Testis (tissue), 3 donors: ENCODE measurements around the gene CCDC83. TPM values are rescaled to one million over a fixed set of nuclear protein-coding genes. Genes with fewer than 3 reads are reported as not detected.

ENCODE experiments used
- DNase-seq: peaks from one replicate; pipeline ENCODE4 v3.0.0-alpha.2; 2019
- H3K27ac ChIP-seq, 2 donors: fragments of 200-600 bp; sonication (generic); one replicate each; pipeline ENCODE4 v1.5.1; 2019
- H3K27me3 ChIP-seq: fragments of 200-600 bp; sonication (generic); one replicate; pipeline ENCODE4 v1.5.1; 2019
- H3K36me3 ChIP-seq: fragments of 200-600 bp; sonication (generic); one replicate; pipeline ENCODE4 v1.5.1; 2017; ENCODE audit warnings: low read depth; ENCODE audit errors: missing control alignments
- H3K4me1 ChIP-seq: fragments of 200-600 bp; sonication (generic); one replicate; pipeline ENCODE4 v1.5.1; 2019
- H3K4me3 ChIP-seq, 2 donors: fragments of 200-600 bp; sonication (generic); one replicate each; pipeline ENCODE4 v1.5.1; 2017 to 2019
- H3K9me3 ChIP-seq: fragments of 200-600 bp; sonication (generic); one replicate; pipeline ENCODE4 v1.5.1; 2017
- POLR2A ChIP-seq: fragments of 450-650 bp; IDR thresholded peaks from one replicate; pipeline ENCODE4 v1.6.1; 2017; ENCODE audit warnings: antibody characterized with exemption, mild to moderate bottlenecking, moderate library complexity
- WGBS, 2 donors: methylation state at CpG; one replicate each; pipeline ENCODE4 v1.1.5; 2018; 5-methylcytosine and 5-hydroxymethylcytosine counted together
- intact Hi-C: fragments of 100-400 bp; cut with DNase I; formaldehyde crosslinking; loops from one replicate; pipeline ENCODE4 v1.15.1; 2023; ENCODE audit warnings: low total_unique reads
- polyA plus RNA-seq: library from polyadenylated mRNA; stranded (reverse); fragments of 350-450 nt; fragmentation: Illumina TruSeq; extraction: RNeasy Lipid Tissue Mini Kit (QIAGEN cat#74804); gene quantifications from one replicate; pipeline ENCODE4 v1.2.3, GENCODE V29; 2014; ENCODE audit warnings: low read depth, low replicate concordance; ENCODE audit not compliant: insufficient read depth
- total RNA-seq, 2 donors: library from RNA; depleted of rRNA; stranded (reverse); fragments of >200 nt; gene quantifications; one replicate each; pipeline ENCODE4 v1.2.3, GENCODE V29; 2016
- TF ChIP-seq, protein P1 (sequence below), 3 experiments: fragments of 450-650 bp in 2 of 3; fragments of 200-600 bp in 1 of 3; sonication (generic) in 1 of 3; IDR thresholded peaks; one replicate each; pipeline ENCODE4 v1.5.1; 2016 to 2019; ENCODE audit warnings: antibody characterized with exemption in 3 of 3, mild to moderate bottlenecking in 2 of 3, moderate library complexity in 1 of 3

CCDC83 gene
- total and polyA plus RNA-seq, 3 donors from 2014 or later: 10.2 to 29.6 (median 22.6) TPM

- H3K9me3 ChIP-seq: no peaks in the 10 kb centered on the region
- intact Hi-C loops: no loop called here
- no peaks in the 10 kb centered on the region for H3K36me3 ChIP-seq
- TF ChIP-seq, protein P1, sequence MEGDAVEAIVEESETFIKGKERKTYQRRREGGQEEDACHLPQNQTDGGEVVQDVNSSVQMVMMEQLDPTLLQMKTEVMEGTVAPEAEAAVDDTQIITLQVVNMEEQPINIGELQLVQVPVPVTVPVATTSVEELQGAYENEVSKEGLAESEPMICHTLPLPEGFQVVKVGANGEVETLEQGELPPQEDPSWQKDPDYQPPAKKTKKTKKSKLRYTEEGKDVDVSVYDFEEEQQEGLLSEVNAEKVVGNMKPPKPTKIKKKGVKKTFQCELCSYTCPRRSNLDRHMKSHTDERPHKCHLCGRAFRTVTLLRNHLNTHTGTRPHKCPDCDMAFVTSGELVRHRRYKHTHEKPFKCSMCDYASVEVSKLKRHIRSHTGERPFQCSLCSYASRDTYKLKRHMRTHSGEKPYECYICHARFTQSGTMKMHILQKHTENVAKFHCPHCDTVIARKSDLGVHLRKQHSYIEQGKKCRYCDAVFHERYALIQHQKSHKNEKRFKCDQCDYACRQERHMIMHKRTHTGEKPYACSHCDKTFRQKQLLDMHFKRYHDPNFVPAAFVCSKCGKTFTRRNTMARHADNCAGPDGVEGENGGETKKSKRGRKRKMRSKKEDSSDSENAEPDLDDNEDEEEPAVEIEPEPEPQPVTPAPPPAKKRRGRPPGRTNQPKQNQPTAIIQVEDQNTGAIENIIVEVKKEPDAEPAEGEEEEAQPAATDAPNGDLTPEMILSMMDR (IDR thresholded peaks at IDR 0.05): no peak
- H3K4me3 ChIP-seq: no peak overlapping the region
- DNase-seq: no peak
- H3K27ac ChIP-seq: no peak overlapping the region
- no peaks in the 10 kb centered on the region for H3K27me3 ChIP-seq
- WGBS, 2 donors: 91 to 94% methylated on average over 3 of the region's 3 CpGs
- H3K4me1 ChIP-seq: no peaks in the 10 kb centered on the region
Measured at GRCh38 chr11:85843929-85844328, 11.3 kb upstream of the CCDC83 start.

GRCh38 chr11:85844439-85845123 is 10.6 kb upstream of the CCDC83 start:
- H3K27me3 ChIP-seq: no peaks in the 10 kb centered on the region
- DNase-seq: no peak
- H3K36me3 ChIP-seq: no peaks in the 10 kb centered on the region
- H3K27ac ChIP-seq: no peak overlapping the region
- no peaks in the 10 kb centered on the region for H3K4me1 ChIP-seq
- no peak overlapping the region for H3K4me3 ChIP-seq
- 59 to 66% methylated on average over 2 of the region's 2 CpGs for WGBS, 2 donors
- no peak for TF ChIP-seq POLR2A
- TF ChIP-seq, protein P1 (IDR thresholded peaks at IDR 0.05): no peak
- no peaks in the 10 kb centered on the region for H3K9me3 ChIP-seq
- intact Hi-C loops: no loop called here

GRCh38 chr11:85845124-85845631 is 10.0 kb upstream of the CCDC83 start:
- 94 to 95% methylated on average over 1 of the region's 1 CpG for WGBS, 2 donors
- DNase-seq: no peak
- H3K9me3 ChIP-seq: no peaks in the 10 kb centered on the region
- H3K27me3 ChIP-seq: no peaks in the 10 kb centered on the region
- intact Hi-C loops: no loop called here
- H3K4me1 ChIP-seq: no peaks in the 10 kb centered on the region
- H3K36me3 ChIP-seq: no peaks in the 10 kb centered on the region
- no peak overlapping the region for H3K4me3 ChIP-seq
- no peak overlapping the region for H3K27ac ChIP-seq
- TF ChIP-seq POLR2A: no peak
- TF ChIP-seq, protein P1 (IDR thresholded peaks at IDR 0.05): no peak

DNA sequence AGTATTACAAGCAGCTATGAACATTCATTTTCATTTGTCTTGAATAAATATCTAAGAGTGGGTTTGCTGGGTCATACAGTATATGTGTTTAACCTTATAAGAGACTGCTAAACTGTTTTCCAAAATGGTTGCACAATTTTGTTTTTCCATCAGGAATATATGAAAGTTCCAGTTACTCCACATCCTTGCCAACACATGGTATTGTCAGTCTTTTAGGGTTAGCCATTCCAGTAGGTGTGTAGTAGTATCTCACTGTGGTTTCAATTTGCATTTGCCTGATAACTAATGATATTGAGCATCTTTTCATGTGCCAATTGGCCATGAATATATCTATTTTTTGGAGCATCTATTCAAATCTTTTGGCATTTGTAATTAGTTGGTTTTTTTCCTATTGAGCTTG is 7.7 kb upstream of the CCDC83 start:
- TF ChIP-seq, protein P1 (IDR thresholded peaks at IDR 0.05): no peak
- TF ChIP-seq POLR2A: no peak
- H3K4me3 ChIP-seq: no peak overlapping the region
- H3K27ac ChIP-seq: no peak overlapping the region
- DNase-seq: no peak
- no peaks in the 10 kb centered on the region for H3K9me3 ChIP-seq
- no peaks in the 10 kb centered on the region for H3K27me3 ChIP-seq
- no peaks in the 10 kb centered on the region for H3K36me3 ChIP-seq
- no peaks in the 10 kb centered on the region for H3K4me1 ChIP-seq
- intact Hi-C loops: no loop called here

- H3K27me3 ChIP-seq: no peaks in the 10 kb centered on the region
Measured at GRCh38 chr11:85848006-85848405, 7.2 kb upstream of the CCDC83 start.

More at GRCh38 chr11:85848006-85848405, 7.2 kb upstream of the CCDC83 start:
- intact Hi-C loops: no loop called here
- no peak for DNase-seq
- WGBS, 2 donors: 96 to 97% methylated on average over 3 of the region's 3 CpGs
- TF ChIP-seq, protein P1 (IDR thresholded peaks at IDR 0.05): no peak
- Histone ChIP-seq H3K4me3 (no peak overlapping the region), H3K27ac (no peak overlapping the region), H3K4me1 (no peaks in the 10 kb centered on the region), H3K9me3 (no peaks in the 10 kb centered on the region), H3K36me3 (no peaks in the 10 kb centered on the region)
